AG04449 (cell line): ENCODE results near the gene KRTAP3-2.

ENCODE experiments used
- CTCF ChIA-PET: fragments of 350-600 bp; formaldehyde crosslinking; extraction: SDS; loops from one replicate; lab custom pipeline; 2021; ENCODE audit warnings: antibody characterized with exemption; lab: Yijun Ruan, JAX
- POLR2A ChIA-PET: fragments of 400-600, 350-600 bp; formaldehyde crosslinking; extraction: SDS; loops from one replicate; lab custom pipeline; 2020; ENCODE audit warnings: antibody characterized with exemption, inconsistent platforms; lab: Yijun Ruan, JAX
- DNase-seq: peaks from one replicate; pipeline ENCODE4 v3.0.0-alpha.2; 2010; ENCODE audit warnings: low read depth, low spot score
- H3K4me3 ChIP-seq: 2 replicates; pipeline ENCODE4 v1.5.1; 2011; ENCODE audit warnings: low read depth, mild to moderate bottlenecking, control low read depth, low read length
- TF ChIP-seq, protein P1 (sequence below): IDR thresholded peaks from one replicate; pipeline ENCODE4 v1.5.1; 2011; ENCODE audit warnings: mild to moderate bottlenecking, moderate library complexity, low read length, control low read depth, inconsistent platforms; ENCODE audit not compliant: insufficient read depth; ENCODE audit errors: missing control alignments

Gene KRTAP3-2

DNA sequence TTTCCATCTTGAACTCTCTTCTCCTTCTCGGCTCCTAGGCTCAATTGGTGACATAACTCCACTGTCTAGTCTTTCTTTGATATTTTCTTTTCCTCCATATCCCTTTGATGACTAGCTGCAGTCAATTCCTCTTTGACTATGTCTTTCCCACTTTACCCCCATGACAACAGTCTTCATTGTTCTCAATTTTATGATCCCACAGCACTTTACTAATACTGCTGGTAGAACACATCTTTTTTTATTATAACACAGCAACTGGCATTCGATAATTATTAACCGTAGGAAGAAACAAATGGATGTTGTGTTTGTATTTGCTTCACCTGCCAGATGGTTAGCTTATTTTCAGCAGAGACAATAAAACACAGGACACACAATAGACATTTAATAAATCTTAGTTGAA, 7.0 kb downstream of the KRTAP3-2 start:
- ChIA-PET POLR2A (no interaction called here), CTCF (interaction anchor here (1.1 to 1.2 kb wide), 2 partner anchors 14 to 29 kb away, joined by 3 read pairs; no protein-coding TSS in a partner anchor)
- no peak overlapping the region for H3K4me3 ChIP-seq
- DNase-seq, result no peak
- TF ChIP-seq, protein P1, sequence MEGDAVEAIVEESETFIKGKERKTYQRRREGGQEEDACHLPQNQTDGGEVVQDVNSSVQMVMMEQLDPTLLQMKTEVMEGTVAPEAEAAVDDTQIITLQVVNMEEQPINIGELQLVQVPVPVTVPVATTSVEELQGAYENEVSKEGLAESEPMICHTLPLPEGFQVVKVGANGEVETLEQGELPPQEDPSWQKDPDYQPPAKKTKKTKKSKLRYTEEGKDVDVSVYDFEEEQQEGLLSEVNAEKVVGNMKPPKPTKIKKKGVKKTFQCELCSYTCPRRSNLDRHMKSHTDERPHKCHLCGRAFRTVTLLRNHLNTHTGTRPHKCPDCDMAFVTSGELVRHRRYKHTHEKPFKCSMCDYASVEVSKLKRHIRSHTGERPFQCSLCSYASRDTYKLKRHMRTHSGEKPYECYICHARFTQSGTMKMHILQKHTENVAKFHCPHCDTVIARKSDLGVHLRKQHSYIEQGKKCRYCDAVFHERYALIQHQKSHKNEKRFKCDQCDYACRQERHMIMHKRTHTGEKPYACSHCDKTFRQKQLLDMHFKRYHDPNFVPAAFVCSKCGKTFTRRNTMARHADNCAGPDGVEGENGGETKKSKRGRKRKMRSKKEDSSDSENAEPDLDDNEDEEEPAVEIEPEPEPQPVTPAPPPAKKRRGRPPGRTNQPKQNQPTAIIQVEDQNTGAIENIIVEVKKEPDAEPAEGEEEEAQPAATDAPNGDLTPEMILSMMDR, result no peak

DNA sequence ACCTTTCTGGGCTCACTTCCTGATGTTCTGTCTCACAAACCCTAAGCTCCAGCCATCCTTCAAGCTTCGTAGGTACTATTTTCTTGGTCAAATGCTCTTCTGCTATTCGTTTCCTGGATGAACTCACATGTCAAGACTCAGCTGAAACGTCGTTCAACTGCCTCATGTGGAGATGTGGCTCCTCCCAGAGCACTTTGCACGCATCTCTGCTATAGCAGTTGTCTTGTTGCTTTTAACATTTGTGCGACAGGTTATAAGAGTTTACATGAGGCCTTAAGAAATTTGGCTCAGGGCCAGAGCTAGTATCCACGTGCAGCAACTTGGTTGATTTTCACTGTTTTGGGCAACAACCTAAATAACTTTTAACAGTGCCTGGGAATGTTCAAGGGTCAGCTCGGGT, 12.8 kb downstream of the KRTAP3-2 start:
- CTCF ChIA-PET, result no interaction called here

DNA sequence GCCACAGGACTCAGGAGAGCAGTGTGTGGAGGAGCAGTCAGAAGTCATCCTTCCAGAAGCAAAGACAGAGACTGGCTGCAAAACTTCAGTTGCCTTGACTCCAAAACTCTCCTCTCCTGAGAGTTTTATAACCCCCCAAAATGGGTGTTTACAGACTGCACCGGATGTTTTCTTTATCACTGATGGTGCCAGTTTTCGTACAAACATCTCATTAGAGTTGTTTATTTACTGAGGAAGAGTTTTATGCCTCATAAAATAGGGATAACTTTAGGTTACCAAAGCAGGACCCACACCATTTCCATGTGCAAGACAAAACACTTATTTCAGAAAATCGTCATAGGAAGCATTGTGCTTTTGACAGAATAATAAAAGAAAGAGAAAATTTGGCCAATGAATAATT, 15.5 kb downstream of the KRTAP3-2 start, which contains the start of gene KRT40:
Gene KRT40, minus strand, starts transcription at position 101 of the 400 bp plus-strand sequence. Its CDS starts 53 bp downstream, at position 48.
- DNase-seq, result no peak
- TF ChIP-seq, protein P1, result no peak
- ChIA-PET CTCF (no interaction called here), POLR2A (no interaction called here)
- no peak within 1 kb of the TSS for H3K4me3 ChIP-seq

More for the DNA sequence above, 12.8 kb downstream of the KRTAP3-2 start:
- no peak for DNase-seq
- no peak overlapping the region for H3K4me3 ChIP-seq
- POLR2A ChIA-PET, result no interaction called here
- TF ChIP-seq, protein P1, result no peak

DNA sequence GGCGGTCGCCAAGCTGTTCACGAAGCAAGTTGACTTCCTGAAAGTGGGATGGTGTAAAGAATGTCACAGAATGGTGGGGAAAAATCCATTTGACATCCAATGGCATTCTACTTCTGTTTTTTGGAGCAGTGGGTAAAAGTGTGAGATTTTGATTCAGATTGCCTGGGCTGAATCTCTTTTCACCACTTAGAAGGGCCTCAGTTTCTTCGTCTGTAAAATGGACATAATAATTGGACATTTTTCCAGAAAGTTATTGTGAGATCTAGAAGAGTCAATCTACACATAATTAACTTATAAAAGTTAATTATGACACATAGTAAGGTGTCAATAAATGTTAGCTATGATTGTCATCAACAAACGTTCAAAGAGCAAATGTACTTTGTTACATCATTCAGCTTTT, 18.6 kb downstream of the KRTAP3-2 start:
- CTCF ChIA-PET, result interaction anchor here (0.9 to 2.0 kb wide), 3 partner anchors 14 to 57 kb away, joined by 3 to 6 read pairs (median 5); partner anchors contain the start of gene KRT39
- TF ChIP-seq, protein P1, result no peak
- no peak for DNase-seq
- POLR2A ChIA-PET, result no interaction called here
- no peak overlapping the region for H3K4me3 ChIP-seq

DNA sequence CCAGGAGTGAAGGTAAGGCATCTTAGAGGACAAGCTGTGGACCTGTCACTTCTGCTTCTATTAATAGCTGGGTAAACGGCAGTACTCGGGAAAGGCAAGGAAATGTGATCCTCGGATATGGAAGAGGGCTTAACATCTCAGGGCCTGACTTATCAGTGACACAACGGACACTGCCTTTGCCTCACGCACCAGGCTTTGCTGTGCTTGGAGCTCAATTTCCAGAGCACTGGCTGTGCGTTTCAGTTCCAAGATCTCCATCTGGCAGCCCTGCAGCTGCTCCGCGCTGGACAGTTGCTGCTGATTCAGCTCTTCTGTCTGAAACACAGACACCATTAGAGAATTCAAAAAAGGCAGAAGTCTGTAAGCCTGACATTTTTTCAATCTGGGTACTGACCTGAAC, 19.1 kb downstream of the KRTAP3-2 start:
- ChIA-PET POLR2A (no interaction called here), CTCF (interaction anchor here (0.9 to 2.0 kb wide), 4 partner anchors 14 to 58 kb away, joined by 3 to 6 read pairs (median 4); partner anchors contain the start of gene KRT39)
- no peak for DNase-seq
- H3K4me3 ChIP-seq, result no peak overlapping the region
- TF ChIP-seq, protein P1, result no peak

DNA sequence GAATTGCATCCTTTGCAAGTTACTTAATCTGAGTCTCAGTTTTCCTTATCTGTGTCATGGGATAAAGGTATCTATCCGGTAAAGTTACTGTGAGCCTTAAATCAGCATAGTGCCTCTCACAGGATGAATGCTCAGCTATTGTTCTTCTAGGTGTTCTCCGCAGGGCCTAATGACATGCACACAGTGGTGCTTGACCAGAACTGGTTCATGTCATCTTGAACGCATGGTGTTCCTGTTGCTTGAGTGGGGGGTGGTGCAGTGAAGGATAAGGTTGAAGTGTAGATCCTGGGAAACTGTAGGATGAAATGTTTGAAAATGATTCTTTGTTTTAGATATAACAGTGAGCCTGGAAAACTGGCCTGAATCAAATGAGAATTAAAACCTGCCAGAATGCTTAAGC, 19.6 kb downstream of the KRTAP3-2 start:
- CTCF ChIA-PET, result interaction anchor here (0.9 to 2.0 kb wide), 3 partner anchors 13 to 18 kb away, joined by 3 to 6 read pairs (median 5); partner anchors contain the start of gene KRT39
- H3K4me3 ChIP-seq, result no peak overlapping the region
- POLR2A ChIA-PET, result interaction anchor here (0.6 kb wide), 1 partner anchor 106 kb away, joined by 3 read pairs; no protein-coding TSS in a partner anchor
- no peak for DNase-seq
- TF ChIP-seq, protein P1, result no peak
